ENCODE measurements around the gene ICAM4. TPM values are rescaled to one million over a fixed set of nuclear protein-coding genes. Genes with fewer than 3 reads are reported as not detected.

Gene ICAM4
- total and polyA plus RNA-seq, 2 of the 13 experiments (the other 11 are each of a cell fraction or from before 2014, with no cell fraction given), result 2.9 to 4.0 TPM

GRCh38 chr19:10335352-10335985 is 48.7 kb downstream of the ICAM4 start (continued):
- no peak for TF ChIP-seq REST (IDR thresholded peaks at IDR 0.05; ENCODE audit: borderline replicate concordance in 1 of 2, low read depth in 1 of 2, low read length in 2 of 2)
- TF ChIP-seq ZNF607 (CRISPR knock-in tag; IDR thresholded peaks at IDR 0.05; ENCODE audit: borderline replicate concordance), result no peak; the same call in 1 of the 2 replicates
- no peak for TF ChIP-seq MTA3 (CRISPR knock-in tag; IDR thresholded peaks at IDR 0.05)
- no peak for TF ChIP-seq ZNF142 (CRISPR knock-in tag; IDR thresholded peaks at IDR 0.05)
- TF ChIP-seq TGIF2 (CRISPR knock-in tag; IDR thresholded peaks at IDR 0.05), result no peak
- TF ChIP-seq ZNF451 (CRISPR knock-in tag; IDR thresholded peaks at IDR 0.05), result no peak
- TF ChIP-seq EHMT2 (IDR thresholded peaks at IDR 0.05; ENCODE audit: borderline replicate concordance, low read depth, low read length), result no peak
- TF ChIP-seq MNT (IDR thresholded peaks at IDR 0.05), result no peak
- peak; percentile 37 for TF ChIP-seq AGO1 (IDR thresholded peaks at IDR 0.05; ENCODE audit: low read depth, low read length, poor library complexity, severe bottlenecking)
- TF ChIP-seq SALL2 (CRISPR knock-in tag; IDR thresholded peaks at IDR 0.05), result no peak
- TF ChIP-seq SOX13 (IDR thresholded peaks at IDR 0.05), result no peak
- no peak for TF ChIP-seq SOX13 (CRISPR knock-in tag; conservative IDR thresholded peaks at IDR 0.05 in 1 of 2, IDR thresholded peaks at IDR 0.05 in 1 of 2)
- no peak for TF ChIP-seq ZBTB49 (CRISPR knock-in tag; IDR thresholded peaks at IDR 0.05; ENCODE audit: borderline replicate concordance)
- TF ChIP-seq ZNF143 (CRISPR knock-in tag; IDR thresholded peaks at IDR 0.05), result no peak
- no peak for TF ChIP-seq SRSF4 (IDR thresholded peaks at IDR 0.05; ENCODE audit: low read depth, low read length, poor library complexity, severe bottlenecking)
